ENCODE measurements around the gene SPRR2F. TPM values are rescaled to one million over a fixed set of nuclear protein-coding genes. Genes with fewer than 3 reads are reported as not detected.

The SPRR2F gene
- total and polyA plus RNA-seq, 4 donors, result not detected

- TF ChIP-seq ZBTB33 (IDR thresholded peaks at IDR 0.05), result no peak
- TF ChIP-seq GABPA (IDR thresholded peaks at IDR 0.05 in 1 of 2, conservative IDR thresholded peaks at IDR 0.05 in 1 of 2), result no peak
- no peak for TF ChIP-seq RAD21 (IDR thresholded peaks at IDR 0.05)
- no peaks in the 10 kb centered on the region for H3K4me1 ChIP-seq (ENCODE audit: control insufficient read depth in 4 of 4, insufficient read depth in 4 of 4, low read length in 3 of 4)
- 60% methylated on average over 3 of the region's 3 CpGs for WGBS
- no peaks in the 10 kb centered on the region for H3K36me3 ChIP-seq (ENCODE audit: control insufficient read depth in 4 of 4, insufficient read depth in 3 of 4, low read depth in 1 of 4, low read length in 3 of 4)
- no peak overlapping the region for H3K4me3 ChIP-seq (ENCODE audit: low read depth in 1 of 3, low read length in 3 of 3)
- H3K9ac ChIP-seq (ENCODE audit: low read depth in 1 of 2, low read length in 2 of 2), result no peak overlapping the region
- no peak overlapping the region for H3K27ac ChIP-seq (ENCODE audit: low read depth in 1 of 2, low read length in 2 of 2)
- no peak for DNase-seq (ENCODE audit: low spot score)
- H3K27me3 ChIP-seq (ENCODE audit: control insufficient read depth in 4 of 4, insufficient read depth in 4 of 4, low read length in 3 of 4), result peaks cover 0 to 2% (median 0%) of the 10 kb centered on the region in 4 donors
- H3K9me3 ChIP-seq (ENCODE audit: control insufficient read depth in 4 of 4, low read length in 3 of 4), result no peaks in the 10 kb centered on the region
Measured at GRCh38 chr1:153152481-153152880, 39.2 kb upstream of the SPRR2F start.

GRCh38 chr1:153150846-153151245 lies 37.5 kb upstream of the SPRR2F start, which contains the start of gene SPRR2G:
Gene SPRR2G (minus strand): TSS chr1:153150890. CDS start chr1:153150110, 780 bp downstream.
- Histone ChIP-seq H3K4me3 (ENCODE audit: low read depth in 1 of 3, low read length in 3 of 3) (no peak within 1 kb of the TSS), H3K9ac (ENCODE audit: low read depth in 1 of 2, low read length in 2 of 2) (no peak within 1 kb of the TSS), H3K4me1 (ENCODE audit: control insufficient read depth in 4 of 4, insufficient read depth in 4 of 4, low read length in 3 of 4) (no peaks in the 10 kb centered on the region), H3K36me3 (ENCODE audit: control insufficient read depth in 4 of 4, insufficient read depth in 3 of 4, low read depth in 1 of 4, low read length in 3 of 4) (no peaks in the 10 kb centered on the region), H3K27ac (ENCODE audit: low read depth in 1 of 2, low read length in 2 of 2) (no peak within 1 kb of the TSS), H3K9me3 (ENCODE audit: control insufficient read depth in 4 of 4, low read length in 3 of 4) (no peaks in the 10 kb centered on the region), H3K27me3 (ENCODE audit: control insufficient read depth in 4 of 4, insufficient read depth in 4 of 4, low read length in 3 of 4) (peaks cover 0 to 2% (median 0%) of the 10 kb centered on the region in 4 donors)
- 44% methylated on average over 1 of the region's 1 CpG for WGBS
- TF ChIP-seq FOXA2 (IDR thresholded peaks at IDR 0.05) (no peak), RXRA (IDR thresholded peaks at IDR 0.05) (no peak), EGR1 (IDR thresholded peaks at IDR 0.05; ENCODE audit: low read depth in 2 of 2) (no peak), NR2F2 (IDR thresholded peaks at IDR 0.05) (no peak), FOXA1 (IDR thresholded peaks at IDR 0.05) (no peak), REST (IDR thresholded peaks at IDR 0.05) (no peak), CTCF (IDR thresholded peaks at IDR 0.05; ENCODE audit: low read depth, low read length, missing input control) (no peak), JUND (IDR thresholded peaks at IDR 0.05) (no peak), GABPA (IDR thresholded peaks at IDR 0.05 in 1 of 2, conservative IDR thresholded peaks at IDR 0.05 in 1 of 2) (no peak), YY1 (IDR thresholded peaks at IDR 0.05) (no peak), SP1 (IDR thresholded peaks at IDR 0.05) (no peak), HNF4G (IDR thresholded peaks at IDR 0.05) (no peak), RAD21 (IDR thresholded peaks at IDR 0.05) (no peak), TAF1 (conservative IDR thresholded peaks at IDR 0.05) (no peak), HNF4A (conservative IDR thresholded peaks at IDR 0.05) (no peak), MAX (IDR thresholded peaks at IDR 0.05) (no peak), ZBTB33 (IDR thresholded peaks at IDR 0.05) (no peak), ATF3 (IDR thresholded peaks at IDR 0.05) (no peak)
- DNase-seq (ENCODE audit: low spot score), result no peak
